NCI-H510A treated with DMSO at 0.1 percent for 48 hours (cell line): ENCODE data around the gene NR0B2.
"Not testable (repeated sequence)": the region's sequence is repeated elsewhere in the genome, so short reads cannot be mapped to it uniquely, and the experiment has no call there.

Experiments
- DNase-seq: peaks from one replicate; lab custom pipeline; 2025; lab: John Stamatoyannopoulos, UW

NR0B2 gene

GRCh38 chr1:26889551-26890466 is 24.0 kb downstream of the NR0B2 start, which contains the start of gene GPN2:
Gene GPN2, minus strand, starts transcription at chr1:26890283. Its CDS starts 187 bp downstream, at chr1:26890096.
- DNase-seq, result peak; percentile 66

GRCh38 chr1:26888231-26888630 is 25.5 kb downstream of the NR0B2 start:
- no peak for DNase-seq

GRCh38 chr1:26887125-26887524 is 26.6 kb downstream of the NR0B2 start:
- no peak for DNase-seq

GRCh38 chr1:26882696-26883463 is 30.9 kb downstream of the NR0B2 start:
- no peak for DNase-seq

GRCh38 chr1:26881611-26882010 is 32.2 kb downstream of the NR0B2 start:
- DNase-seq, result not testable (repeated sequence)

- DNase-seq, result no peak
Observed at GRCh38 chr1:26879793-26880192, 34.0 kb downstream of the NR0B2 start.

GRCh38 chr1:26877326-26877725 is 36.4 kb downstream of the NR0B2 start:
- DNase-seq, result no peak

- no peak for DNase-seq
Observed at GRCh38 chr1:26874896-26875295, 38.9 kb downstream of the NR0B2 start.

GRCh38 chr1:26873097-26873496 is 40.7 kb downstream of the NR0B2 start:
- DNase-seq, result not testable (repeated sequence)

- peak; percentile 96 for DNase-seq
Observed at GRCh38 chr1:26864610-26865480, 48.9 kb downstream of the NR0B2 start.

- no peak for DNase-seq
Observed at GRCh38 chr1:26863685-26864077, 50.1 kb downstream of the NR0B2 start.

- peak; percentile 96 for DNase-seq
Observed at GRCh38 chr1:26862781-26863684, 50.7 kb downstream of the NR0B2 start, which contains the start of gene SFN. Gene SFN, plus strand, starts transcription at chr1:26863149. Its CDS starts 64 bp downstream, at chr1:26863213.

GRCh38 chr1:26861889-26862378 is 51.8 kb downstream of the NR0B2 start:
- DNase-seq, result no peak
